RPMI7951 (cell line): ENCODE results near the gene UCKL1. TPM values are rescaled to one million over a fixed set of nuclear protein-coding genes. Genes with fewer than 3 reads are reported as not detected.
A peak's percentile ranks its signal among the peaks of the same experiment; 100 is the strongest.

ENCODE experiments used
- DNase-seq: peaks from one replicate; pipeline ENCODE4 v3.0.0-alpha.2; 2012; ENCODE audit warnings: low read depth
- total RNA-seq: library from RNA; depleted of rRNA; stranded (reverse); fragments of >200 nt; shearing (Covaris generic); gene quantifications from 2 replicates; pipeline ENCODE4 v1.2.3, GENCODE V29; 2014

UCKL1 gene
- total RNA-seq, 1 experiment from 2014 or later, result 23.1 TPM

DNA sequence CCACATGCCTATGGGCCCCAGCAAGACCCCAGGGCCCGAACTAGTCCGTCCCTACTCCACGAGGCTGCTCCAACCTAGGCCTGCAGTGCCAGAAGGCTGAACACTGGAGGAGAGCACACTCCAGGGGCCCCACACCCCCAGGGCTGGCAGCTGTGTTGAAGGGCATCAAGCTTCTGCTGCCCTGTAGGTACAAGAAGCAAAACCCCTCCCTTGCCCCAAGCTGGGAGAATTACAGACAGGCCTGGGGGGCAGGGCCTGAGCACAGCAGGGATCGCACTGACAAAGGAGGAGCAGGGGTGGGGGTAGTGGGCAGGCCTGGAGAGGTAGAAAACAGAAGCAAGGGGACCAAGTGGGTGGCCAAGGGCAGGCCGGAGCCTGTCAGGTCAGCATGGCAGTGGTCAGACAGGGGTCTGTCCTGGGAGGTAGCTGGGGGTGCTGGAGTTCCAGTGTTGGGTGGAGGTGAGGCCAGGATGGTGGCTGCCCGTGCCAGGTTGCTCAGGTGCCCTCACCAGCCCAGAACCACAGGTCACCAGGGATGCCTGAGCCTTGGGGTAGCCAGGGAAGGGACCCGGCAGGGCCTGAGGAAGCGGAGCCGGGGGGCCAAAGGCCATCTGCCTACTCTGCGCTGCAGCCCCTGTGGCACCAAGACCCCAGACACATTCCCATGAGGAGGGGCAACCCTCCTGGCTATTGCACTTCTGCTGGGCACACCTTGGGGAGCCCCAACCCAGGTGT, 2.9 kb upstream of the UCKL1 start:
- DNase-seq, result no peak

DNA sequence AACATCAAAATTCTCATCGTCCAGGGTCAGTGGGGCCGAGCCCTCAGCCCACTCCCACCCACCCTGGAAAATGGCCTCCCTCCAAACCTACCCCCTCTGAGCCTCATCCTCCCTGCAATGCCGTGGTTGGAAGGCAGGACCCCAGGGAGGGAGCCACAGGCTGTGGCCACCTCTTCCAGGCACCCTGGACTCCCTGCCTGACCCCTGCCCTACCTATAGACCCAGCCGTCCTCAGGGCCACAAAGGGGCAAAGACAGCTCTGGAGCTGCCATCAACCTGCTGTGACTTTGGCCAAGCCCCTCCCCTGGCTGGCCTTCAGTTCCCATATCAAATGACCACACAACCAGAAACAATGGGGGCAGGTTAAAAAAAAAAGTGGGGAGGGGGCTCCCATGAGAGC, 2.3 kb upstream of the UCKL1 start:
- no peak for DNase-seq

DNA sequence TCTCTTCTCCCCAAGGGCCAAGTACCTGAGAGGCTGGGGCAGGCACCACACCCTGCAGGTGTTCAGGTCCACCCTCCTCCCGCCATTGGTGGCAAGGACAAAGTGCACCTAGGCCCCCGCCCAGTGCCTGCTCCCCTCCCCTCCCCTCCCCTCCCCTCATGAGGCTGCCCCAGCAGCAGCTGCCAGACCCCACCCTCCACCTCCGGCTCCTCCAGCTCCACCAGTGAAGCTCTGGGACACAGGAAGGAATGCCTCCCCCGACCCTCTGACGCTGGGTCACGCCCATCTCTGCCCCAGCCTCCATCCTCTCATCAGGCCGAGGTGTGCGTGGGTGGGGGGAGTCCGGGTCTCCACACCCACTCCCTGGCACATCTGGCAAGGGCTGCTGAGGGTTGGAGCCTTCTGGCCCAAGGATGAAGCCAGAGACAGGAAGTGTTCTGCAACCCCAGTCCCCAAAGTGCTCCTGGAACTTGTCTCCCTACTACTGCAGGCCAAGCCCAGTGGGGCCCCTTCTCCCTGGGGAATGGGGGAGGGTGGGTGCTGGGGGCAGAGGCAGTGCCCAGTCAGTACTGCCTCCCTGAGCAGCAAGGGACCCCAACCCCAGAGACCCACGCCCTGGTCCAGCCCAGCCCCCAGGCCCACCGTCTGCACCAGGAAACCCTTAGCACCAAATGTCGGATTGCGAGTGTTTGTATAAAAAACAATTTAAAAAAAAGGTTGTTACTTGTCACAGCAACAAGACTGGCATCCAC, 1.6 kb upstream of the UCKL1 start:
- DNase-seq, result no peak

DNA sequence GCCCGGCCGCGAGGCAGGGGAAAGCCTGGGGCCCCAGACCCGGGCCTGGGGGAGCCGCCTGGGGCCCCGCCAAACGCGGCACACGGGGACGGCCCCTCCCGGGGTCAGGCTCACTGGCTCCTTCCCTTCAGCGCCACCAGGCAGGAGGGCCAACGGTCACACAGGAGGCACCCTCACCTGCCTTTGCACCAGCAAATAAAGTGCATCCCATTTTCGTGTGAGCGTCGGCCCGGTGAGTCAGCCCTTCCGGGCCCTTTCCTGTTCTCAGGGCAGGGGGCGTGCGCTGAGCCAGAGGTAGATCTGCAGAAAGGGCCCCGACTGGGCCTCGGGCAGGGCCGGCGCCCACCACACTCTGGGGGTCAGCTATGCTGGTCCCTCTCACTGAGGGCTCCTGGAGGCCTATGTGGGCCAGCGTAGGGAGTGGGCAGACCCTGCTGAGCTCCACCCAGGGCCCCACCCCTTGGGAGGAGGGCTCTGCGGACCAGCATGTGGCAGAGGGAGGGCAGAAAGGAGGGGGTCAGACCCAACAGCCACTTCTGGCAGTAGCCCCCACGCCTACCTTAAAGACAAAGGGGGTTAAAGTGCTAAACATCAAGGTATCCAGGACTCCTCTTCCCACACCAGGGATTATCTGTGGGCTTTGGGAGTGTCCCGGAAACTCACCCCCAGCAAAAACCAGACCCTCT, 931 bp upstream of the UCKL1 start:
- peak; percentile 78 for DNase-seq

DNA sequence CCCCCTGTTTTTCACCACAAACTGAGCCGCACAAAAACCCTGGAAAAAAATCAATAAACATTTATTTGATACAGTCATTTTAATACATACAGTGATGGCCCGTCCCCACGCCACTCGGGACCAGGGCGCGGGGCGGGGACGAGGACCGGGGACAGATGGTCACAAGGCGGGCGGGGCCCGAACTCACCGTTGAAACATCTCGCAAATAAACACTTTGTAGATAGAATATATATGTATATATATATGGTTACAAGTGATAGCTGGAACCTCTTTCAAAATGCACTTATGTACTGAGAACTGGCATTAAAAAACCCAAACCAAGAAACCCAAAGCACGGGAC, 418 bp upstream of the UCKL1 start:
- no peak for DNase-seq

DNA sequence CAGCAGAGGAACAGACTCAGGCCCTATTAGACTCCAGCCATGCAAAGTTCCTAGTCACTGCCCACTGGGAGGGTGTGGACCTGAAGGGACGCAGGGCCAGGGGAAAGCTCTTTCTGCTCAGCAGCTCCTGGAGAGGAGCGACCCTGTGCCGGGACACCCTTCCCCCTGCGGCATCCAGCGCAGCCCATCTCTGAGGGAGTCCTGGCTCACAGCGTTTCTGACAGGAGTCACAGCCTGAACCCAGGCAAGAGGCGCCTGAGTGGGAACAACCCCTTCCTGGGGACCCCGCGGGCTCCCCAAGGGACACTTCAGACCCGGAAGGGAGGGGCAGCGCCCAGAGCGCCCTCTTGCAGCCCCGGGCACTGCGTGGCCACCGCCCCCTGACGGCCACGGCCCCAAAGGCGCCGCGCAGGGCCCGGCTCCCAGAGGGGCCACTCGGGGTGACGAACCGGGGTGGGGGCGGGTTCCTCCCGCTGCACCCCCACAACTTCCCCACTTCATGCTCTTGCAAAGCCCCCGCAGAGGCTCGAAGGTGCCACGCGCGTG, 862 bp downstream of the UCKL1 start:
- DNase-seq, result peak; percentile 54

DNA sequence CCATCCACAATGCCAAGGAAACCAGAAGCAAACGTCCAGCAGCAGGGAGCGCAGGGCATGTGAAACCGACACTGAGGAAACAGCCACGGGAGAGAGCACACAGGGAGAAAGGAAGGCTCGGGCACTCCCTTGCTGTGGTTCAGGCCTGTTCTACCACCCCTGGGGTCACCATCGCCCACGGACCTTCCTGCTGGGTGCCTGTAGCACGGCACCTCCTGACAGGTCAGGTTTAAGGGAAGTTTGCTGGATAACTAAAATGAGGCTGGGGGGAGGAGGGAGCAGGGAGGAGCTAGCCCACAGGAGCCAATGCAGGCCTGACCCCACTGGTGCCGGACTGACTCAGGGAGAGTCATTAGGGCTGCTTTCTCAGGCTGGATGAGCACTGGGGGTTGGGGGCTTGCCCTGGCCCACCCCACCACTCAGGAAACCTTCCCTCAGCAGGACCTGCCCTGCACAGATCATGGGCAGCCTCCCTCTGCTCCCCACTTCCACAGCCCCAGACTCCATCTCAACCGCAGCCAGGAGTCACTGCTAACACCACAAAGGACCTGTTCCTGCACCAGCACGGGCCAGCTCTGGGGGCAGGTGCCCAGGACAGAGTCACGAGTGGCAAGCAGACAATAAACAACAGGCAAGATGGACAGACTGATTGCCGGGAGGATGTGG, 2.3 kb downstream of the UCKL1 start:
- DNase-seq, result no peak

DNA sequence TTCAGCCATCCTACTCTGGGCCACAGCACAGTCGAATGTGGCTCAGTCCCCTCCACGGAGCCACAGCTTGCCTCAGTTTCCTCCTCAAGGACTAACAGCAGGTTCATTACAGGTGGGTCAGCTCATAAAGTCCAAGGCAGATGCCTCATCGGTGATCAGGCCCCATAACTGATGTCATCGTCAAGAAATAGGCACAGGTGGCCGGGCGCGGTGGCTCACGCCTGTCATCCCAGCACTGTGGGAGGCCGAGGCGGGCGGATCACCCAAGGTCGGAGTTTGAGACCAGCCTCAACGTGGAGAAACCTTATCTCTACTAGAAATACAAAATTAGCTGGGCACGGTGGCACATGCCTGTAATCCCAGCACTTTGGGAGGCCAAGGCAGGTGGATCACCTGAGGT, 3.4 kb downstream of the UCKL1 start:
- no peak for DNase-seq

DNA sequence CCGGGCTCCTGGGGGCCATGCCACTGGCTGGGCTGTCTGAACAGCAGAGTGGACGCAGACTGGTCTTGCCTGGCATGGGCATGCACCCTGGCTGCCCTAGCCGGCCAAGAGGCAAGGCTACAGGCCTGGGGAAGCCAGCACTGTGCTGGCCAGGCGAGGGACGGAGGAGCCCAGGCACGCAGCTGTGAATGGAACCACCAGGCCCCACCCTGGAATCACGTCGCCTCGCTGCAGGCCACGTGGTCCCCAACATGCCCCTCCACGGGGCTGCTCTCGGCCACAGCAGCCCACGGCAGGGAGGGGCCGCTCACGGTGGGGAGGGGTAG, 4.0 kb downstream of the UCKL1 start:
- no peak for DNase-seq

DNA sequence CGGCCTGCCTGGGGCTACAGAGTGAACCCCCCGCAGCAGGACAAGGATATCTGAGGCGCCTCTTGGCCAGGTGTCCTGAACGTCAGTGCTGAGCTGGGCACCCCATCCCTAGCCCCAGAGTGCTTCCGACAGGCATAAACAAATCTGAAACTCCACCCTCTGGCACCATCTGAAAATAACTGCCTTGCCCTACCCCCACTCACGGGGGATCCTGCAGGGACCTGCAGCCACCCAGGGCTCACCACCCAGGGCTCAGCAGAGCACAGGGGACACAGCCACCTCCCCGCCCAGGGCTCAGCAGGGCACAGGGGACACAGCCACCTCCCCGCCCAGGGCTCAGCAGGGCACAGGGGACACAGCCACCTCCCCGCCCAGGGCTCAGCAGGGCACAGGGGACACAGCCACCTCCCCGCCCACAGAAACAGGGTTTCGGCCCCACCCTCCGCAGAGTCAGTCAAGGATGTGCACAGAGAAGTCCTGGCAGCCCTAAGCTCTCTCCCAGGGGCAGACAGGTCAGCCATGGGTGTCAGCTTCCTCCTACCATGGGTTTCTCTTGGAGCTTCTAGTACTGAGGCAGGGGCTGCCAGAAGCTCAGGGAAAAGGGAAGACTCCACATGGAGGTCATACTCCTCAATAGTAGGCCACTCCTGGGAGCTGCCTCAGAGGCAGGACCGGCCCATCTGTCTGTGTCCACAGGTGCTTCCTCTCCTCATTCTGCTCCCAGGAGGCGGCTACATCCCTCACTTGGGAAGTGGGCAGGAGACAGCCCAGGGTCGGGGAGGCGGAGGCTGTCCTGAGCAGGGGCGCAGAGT, 4.6 kb downstream of the UCKL1 start:
- DNase-seq, result no peak

DNA sequence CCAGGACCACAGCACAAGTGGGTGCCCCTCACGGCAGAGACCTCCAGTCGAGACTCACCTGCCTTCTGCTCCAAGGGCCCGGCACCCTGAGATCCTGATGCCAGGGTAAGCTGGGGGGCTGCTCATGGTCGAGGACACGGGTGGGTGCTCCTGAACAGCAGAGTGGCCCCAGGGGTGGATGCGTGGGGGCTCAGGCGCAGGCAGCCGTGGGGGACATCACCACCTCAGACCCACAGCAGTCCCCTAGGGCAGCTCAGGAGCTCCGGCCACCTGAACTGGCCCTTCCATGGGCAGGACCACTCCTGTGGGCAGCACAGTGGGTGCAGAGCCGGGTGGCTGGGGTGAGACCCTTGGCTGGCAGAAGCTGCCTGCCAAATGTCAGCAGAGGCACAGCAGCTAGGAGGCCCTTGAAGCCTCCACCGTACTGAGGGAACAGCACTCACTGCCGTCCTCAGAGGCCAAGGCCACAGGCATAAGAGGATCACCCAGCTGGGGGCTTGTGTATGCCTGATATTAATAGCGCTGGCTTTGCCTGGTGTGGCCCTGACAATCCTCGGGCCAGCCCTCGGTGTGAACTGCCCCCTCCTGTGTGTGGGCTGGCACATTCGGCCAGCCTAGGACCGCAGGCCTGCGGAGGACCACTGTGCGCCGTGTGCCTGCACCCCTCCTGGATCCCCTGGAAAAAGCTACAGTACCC, 5.4 kb downstream of the UCKL1 start:
- no peak for DNase-seq

DNA sequence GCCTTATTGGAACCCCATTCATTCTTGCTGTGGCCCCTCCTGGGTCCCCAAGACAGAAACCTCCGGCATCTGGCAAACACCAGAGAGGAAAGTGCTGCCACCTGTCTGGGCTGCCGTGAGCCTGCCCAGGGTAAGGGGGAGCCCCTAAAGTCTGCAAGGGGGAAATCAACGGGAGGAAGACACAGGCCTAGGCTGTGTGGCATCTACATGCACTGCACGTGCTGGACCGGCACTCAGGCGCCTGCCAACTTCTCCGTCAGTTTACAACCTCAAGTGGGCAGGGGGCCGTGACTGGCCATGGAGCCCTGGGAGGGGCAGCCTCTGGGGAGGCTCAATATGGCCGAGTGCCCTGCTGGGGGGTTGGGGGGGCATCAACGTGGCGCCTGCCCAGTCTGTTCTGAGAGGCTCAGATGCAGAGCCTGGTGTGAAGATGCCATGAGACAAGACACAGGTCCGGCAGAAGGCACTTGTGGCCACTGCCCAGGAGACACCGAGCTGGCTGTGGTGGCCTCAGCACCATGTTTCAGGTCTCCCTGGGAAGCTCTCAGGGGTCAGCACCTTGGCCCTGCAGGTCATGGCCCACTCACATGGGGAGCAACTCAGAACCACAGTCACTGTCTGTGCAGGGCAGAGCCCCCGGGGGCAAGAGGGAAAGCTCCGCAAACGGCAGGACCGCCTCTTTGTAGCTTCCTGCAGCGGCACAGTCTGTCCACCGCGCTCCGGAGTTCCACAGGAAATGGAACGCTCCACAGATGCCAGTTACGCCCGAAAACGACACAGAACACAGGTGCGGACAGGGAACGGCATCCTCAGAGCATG, 8.4 kb downstream of the UCKL1 start:
- no peak for DNase-seq

DNA sequence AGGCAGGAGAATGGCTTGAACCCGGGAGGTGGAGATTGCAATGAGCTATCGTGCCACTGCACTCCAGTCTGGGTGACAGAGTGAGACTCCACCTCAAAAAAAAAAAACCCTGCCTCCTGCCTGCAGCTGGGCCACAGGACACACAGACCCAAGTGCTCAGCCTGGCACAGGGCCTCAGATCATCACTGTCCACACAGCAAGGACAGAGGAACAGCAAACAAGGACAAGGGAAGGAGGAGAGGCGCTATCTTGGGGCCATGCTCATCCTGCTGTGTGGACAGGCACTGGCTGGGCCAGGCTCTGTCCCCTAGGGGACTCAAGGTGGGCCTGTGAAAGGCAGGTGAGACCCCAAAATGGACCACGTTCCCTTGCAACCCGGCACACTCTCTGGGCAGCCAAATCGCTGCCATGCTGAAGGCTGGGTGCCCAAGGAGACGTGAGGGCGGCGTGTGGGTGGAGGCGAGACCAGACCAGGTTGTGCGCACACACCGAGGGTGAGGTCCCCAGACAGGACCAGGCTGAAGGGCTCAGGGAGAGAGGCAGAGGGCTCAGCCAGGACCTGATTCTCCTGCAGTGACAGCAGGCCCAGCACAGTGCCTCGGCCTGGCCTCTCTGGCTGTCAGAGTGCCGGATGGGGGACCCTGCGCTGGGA, 9.1 kb downstream of the UCKL1 start:
- no peak for DNase-seq

DNA sequence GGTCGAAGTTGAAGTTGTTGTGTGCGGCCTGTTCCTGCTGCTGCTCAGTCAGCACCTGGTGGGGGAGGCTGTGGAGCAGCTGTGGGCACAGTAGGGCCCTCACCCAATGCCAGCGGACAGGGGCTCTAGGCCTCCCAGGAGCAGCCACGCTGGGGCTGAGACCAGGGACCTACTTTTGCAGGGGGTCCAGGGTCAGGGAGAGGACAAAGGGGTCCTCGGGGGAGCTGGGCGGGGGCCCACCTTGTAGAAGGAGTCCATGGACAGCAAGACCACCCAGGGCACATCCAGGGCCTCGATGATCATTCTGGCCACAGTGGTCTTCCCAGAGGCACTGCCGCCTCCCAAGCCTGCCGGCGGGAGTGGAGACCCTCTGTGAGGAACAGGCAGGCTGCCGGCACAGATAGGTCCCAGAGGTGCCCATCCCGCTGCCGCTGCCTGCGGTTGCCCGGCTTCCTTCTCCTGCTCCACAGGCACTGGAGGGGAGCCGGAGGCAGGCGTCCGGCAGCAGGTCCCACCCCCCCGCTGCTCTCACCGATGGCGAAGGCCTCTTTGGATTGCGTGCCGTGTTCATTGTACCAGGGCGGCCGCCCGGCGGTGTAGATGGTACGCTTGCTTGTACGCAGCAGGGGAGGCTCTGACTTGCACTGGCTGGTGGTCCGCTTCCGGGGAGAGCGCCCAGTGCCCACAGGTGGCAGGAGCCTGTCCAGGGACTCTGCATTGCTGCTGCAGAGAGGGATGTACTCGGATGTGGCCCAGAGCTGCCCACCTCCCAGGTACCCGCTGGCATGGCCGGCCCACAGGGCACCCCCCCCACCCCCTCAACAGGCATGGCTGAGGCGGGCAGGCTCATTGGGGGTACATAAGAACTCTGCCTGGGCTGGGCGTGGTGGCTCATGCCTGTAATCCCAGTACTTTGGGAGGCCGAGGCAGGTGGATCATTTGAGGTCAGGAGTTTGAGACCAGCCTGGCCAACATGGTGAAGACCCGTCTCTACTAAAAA, 10.0 kb downstream of the UCKL1 start:
- no peak for DNase-seq

DNA sequence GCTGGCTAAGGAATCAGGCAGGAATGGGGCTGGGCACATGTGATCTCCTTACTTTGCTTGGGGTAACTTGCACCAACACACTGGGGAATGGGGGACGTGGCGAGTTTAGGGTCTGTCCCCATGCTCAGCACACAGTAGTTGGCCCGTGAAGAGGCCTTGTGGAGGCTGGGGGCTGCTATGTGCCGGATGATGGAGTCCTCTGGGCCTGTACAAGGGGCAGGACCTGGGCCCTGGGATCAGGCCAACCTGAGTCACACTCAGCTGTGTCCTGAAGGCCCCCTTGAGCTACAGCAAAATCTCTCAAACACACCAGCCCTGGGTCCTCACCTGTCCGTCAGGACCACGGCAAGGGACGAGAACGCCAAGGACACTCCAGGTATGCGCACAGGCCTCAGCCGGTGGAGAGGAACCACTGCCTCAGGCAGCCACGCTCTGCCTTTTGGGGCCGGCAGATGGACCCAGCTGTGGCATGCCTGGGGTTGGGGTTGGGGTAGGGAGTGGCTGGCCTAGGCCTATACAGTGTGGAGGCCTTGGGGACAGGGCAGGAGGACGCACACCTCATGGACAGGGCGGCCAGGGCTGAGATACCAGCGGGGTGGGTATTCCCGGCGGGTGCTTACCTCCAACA, 11.1 kb downstream of the UCKL1 start:
- no peak for DNase-seq

DNA sequence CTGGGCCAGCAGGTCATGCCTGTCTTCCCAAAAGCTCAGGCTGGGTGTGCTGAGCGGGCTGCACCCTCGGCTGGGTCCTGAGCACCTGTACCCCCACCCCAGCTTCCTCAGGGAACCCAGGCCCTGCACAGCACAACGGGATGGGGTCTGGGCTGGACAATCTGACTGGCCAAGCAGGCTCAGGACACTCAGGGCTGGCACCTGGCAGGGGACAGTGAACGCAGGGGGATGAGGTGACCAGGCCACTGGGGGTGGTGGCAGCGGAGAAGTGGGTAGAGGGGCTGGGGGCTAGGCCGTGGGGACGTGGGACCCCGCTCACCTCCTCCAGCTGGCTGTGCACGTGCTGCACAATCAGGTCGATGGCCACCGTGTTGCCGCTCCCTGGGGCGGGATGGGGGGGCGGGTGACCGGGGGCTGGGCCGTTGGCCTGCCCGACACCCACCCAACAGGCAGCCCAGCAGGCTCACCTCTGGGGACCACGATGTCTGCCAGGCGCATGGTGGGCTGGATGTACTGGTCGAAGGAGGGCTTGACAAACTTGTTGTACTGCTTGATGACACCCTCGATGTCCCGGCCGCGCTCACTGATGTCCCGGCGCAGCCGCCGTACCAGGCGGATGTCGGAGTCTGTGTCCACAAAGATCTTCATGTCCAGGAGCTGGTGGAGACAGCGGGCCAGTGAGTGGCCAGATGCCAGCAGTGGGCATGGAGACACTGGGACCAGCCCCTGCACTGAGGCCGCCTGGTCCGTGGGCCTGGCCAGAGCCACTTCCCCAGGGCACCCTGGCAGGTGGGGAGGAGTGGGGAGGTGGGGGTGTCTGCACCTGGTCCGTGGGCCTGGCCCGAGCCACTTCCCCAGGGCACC, 11.9 kb downstream of the UCKL1 start:
- DNase-seq, result no peak

DNA sequence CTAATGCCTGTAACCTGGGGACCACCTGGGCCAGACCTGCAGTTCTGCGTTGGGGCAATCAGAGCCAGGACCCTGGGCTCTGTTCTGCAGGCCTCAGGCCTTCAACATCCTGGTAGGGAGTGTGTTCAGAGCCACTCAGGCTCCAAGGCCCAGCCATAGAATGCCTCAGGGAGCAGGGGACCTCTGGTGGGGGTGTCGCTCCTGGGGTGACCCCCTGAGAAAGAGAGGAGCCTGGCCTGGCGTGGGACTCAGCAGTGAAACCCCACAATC, 12.5 kb downstream of the UCKL1 start:
- no peak for DNase-seq
